ENCODE results near the gene TSTD1. TPM values are rescaled to one million over a fixed set of nuclear protein-coding genes. Genes with fewer than 3 reads are reported as not detected.
A peak's percentile ranks its signal among the peaks of the same experiment; 100 is the strongest.

TSTD1 gene
- total and polyA plus RNA-seq, 8 donors, result 24.8 to 131 (median 35.4) TPM

DNA sequence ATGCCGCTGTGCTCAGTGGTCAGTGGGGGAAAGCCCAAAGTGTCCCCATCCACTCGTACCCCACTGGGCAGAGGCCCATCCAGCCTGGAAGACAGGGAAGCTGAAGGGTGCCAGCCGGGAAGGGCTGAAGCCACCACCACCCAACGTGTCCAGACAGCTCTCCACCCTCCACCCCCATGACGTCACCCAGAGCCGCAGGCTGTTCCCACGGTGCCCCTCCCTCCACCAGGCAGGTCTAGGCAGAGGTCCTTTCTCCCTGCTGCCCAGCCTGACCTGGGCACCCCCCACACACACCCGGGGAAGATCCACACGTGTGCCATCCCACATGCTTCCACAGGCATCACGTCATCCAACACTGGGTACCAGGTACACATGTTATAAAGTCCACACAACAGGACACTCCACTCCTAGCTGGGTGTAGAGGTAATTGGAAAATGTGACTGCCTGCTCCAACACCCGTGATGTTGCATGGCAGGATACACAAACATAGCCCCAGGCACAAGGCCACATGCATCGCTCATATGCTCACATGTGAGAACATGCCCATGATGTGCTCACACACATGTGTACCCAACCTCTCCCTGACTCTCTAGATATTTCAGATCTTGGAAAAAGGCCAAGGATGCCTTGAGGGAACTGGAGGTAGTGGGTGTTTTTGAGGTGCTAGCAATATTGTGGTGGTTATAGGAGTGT, 36.1 kb upstream of the TSTD1 start:
- DNase-seq (no peak), FAIRE-seq (no peak), ATAC-seq (peak in 1 of 4 donors; percentile 13)
- no peaks in the 10 kb centered on the region for H3K36me3 ChIP-seq
- H3K9me3 ChIP-seq, result no peaks in the 10 kb centered on the region
- TF ChIP-seq, protein P1, sequence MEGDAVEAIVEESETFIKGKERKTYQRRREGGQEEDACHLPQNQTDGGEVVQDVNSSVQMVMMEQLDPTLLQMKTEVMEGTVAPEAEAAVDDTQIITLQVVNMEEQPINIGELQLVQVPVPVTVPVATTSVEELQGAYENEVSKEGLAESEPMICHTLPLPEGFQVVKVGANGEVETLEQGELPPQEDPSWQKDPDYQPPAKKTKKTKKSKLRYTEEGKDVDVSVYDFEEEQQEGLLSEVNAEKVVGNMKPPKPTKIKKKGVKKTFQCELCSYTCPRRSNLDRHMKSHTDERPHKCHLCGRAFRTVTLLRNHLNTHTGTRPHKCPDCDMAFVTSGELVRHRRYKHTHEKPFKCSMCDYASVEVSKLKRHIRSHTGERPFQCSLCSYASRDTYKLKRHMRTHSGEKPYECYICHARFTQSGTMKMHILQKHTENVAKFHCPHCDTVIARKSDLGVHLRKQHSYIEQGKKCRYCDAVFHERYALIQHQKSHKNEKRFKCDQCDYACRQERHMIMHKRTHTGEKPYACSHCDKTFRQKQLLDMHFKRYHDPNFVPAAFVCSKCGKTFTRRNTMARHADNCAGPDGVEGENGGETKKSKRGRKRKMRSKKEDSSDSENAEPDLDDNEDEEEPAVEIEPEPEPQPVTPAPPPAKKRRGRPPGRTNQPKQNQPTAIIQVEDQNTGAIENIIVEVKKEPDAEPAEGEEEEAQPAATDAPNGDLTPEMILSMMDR (IDR thresholded peaks at IDR 0.05), result no peak
- no peak overlapping the region for H3K4me3 ChIP-seq
- H3K27me3 ChIP-seq, result no peaks in the 10 kb centered on the region
- H3K27ac ChIP-seq, result no peak overlapping the region
- WGBS, 2 donors, result 75 to 85% methylated on average over 12 of the region's 12 CpGs
- no peaks in the 10 kb centered on the region for H3K4me1 ChIP-seq
- intact Hi-C loops (cut with DNase I), result no loop called here

DNA sequence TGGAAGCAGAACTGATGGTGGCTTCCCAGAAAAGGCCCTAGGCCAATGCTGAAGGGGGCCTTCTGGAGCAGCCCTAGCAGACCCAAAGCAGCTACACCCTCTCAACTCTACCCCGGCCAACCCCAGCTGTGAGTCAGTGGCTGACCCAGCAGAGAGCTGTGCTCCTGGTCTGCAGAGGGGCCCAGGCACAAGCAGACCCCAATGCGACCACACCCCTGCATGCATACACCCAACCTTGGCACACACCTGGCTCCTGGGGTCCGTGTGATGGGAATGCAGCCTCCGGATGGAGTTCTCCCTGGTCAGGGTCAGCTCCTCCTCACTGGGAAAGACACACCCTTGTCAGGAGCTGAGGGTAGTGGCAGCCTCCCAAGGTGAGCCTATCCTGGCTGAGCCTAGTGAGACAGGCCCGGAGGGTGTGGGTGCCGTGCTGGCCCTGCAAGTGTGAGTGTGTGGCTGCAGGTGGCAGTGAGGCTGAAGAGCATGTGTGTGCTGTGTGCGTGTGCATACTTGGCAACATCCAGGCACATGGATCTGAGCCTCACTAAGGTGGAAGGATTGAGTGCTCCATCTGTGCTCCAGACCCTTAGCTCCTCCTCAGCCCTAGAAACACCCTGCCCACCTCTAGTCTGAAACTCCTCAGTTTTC, 34.8 kb upstream of the TSTD1 start:
- H3K27ac ChIP-seq, result no peak overlapping the region
- intact Hi-C loops (cut with DNase I), result no loop called here
- no peaks in the 10 kb centered on the region for H3K36me3 ChIP-seq
- no peaks in the 10 kb centered on the region for H3K4me1 ChIP-seq
- H3K27me3 ChIP-seq, result no peaks in the 10 kb centered on the region
- FAIRE-seq, result no peak
- no peaks in the 10 kb centered on the region for H3K9me3 ChIP-seq
- peak in 2 of 4 donors; percentile 11 to 23 for ATAC-seq
- no peak overlapping the region for H3K4me3 ChIP-seq
- 65 to 70% methylated on average over 7 of the region's 7 CpGs for WGBS, 2 donors
- no peak for DNase-seq
- TF ChIP-seq, protein P1 (IDR thresholded peaks at IDR 0.05), result no peak

DNA sequence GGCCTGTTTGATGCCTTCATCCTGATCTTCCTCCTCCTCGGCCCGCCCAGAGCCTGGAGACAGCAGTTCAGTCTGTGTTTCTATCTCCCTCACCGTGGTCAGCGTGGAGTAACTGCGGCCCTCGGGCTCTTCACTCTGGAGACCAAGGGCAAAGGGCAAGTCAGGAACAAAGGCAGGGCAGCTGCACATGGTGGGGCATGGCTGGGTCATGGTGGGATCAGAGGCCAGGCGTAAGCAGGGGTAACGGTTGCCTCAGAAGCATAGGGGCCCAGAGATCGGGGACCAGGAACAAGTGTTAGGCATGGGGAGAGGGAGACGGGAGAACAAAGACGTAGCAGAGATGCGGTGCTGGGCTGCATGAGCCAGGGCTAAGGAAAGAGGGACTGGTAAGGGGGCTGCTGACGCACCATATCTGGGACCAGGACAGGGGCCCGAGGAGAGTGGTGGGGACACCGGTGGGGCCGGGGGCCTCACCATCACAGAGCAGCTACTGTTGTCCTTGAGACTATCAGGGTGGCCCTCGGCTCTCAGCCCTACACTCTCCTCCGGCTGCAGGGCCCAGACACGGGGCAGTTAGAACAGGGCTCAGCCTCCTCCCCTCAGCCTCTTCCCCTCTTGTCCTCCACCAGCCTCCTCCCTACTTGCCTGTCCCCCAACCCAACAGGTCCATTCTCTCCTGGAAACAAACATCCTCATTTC, 34.1 kb upstream of the TSTD1 start:
- 88% methylated on average over 19 of the region's 19 CpGs for WGBS, 2 donors
- TF ChIP-seq, protein P1 (IDR thresholded peaks at IDR 0.05), result no peak
- ATAC-seq, result no peak
- no peak for DNase-seq
- Histone ChIP-seq H3K27ac (no peak overlapping the region), H3K27me3 (no peaks in the 10 kb centered on the region), H3K36me3 (no peaks in the 10 kb centered on the region), H3K4me3 (no peak overlapping the region), H3K9me3 (no peaks in the 10 kb centered on the region), H3K4me1 (no peaks in the 10 kb centered on the region)
- intact Hi-C loops (cut with DNase I), result no loop called here
- no peak for FAIRE-seq

DNA sequence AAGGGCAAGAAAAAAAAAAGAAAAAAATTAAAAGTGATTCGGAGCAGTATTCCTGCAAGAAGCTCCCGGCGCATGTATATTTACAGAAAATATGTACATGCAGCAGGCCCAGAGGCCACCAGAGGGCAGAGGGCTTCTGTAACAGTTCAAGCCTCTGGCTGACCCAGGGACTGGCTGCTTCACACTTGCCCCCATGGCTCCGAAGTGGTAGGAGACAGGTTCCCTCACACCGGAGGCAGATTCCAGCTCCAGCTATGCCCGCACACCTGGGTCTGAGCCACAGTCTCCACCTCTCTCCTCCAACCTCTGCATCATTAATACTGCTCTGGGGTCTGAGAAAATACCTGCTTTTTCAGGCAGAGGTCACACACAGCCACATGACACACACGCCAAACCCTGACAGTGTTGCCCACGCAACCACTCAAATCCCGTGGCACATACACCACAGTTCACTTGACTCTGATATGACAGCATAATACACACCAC, 33.2 kb upstream of the TSTD1 start:
- Histone ChIP-seq H3K27me3 (no peaks in the 10 kb centered on the region), H3K36me3 (no peaks in the 10 kb centered on the region), H3K4me1 (no peaks in the 10 kb centered on the region), H3K27ac (no peak overlapping the region), H3K4me3 (no peak overlapping the region), H3K9me3 (no peaks in the 10 kb centered on the region)
- WGBS, 2 donors, result 37 to 41% methylated on average over 9 of the region's 9 CpGs
- DNase-seq (peak; percentile 50 to 80 (median 72)), FAIRE-seq (no peak), ATAC-seq (peak; percentile 72 to 89 (median 78))
- TF ChIP-seq, protein P1 (IDR thresholded peaks at IDR 0.05), result peak; percentile 44 to 59 (median 52)
- intact Hi-C loops (cut with DNase I), result no loop called here
